Stomach (tissue), 9 donors: ENCODE data around the gene GBX2. TPM values are rescaled to one million over a fixed set of nuclear protein-coding genes. Genes with fewer than 3 reads are reported as not detected.

ENCODE experiments used
- DNase-seq, 2 donors: peaks; one replicate each; pipeline versions ENCODE4 v3.0.0 to v3.0.0-alpha.2; 2013 to 2019
- H3K27ac ChIP-seq, 5 donors: fragments of 200-600 bp in 4 of 5; sonication (generic) in 4 of 5; one replicate each; pipeline ENCODE4 v1.5.1; 2013 to 2019; ENCODE audit warnings: mild to moderate bottlenecking in 1 of 5, moderate library complexity in 1 of 5
- H3K27me3 ChIP-seq, 3 donors: fragments of 200-600 bp; sonication (generic); one replicate each; pipeline ENCODE4 v1.5.1; 2017 to 2019; ENCODE audit warnings: mixed run types in 1 of 3
- H3K36me3 ChIP-seq, 4 donors: fragments of 200-600 bp; sonication (generic); 1 replicate in 3 of 4; 2 replicates in 1 of 4; pipeline ENCODE4 v1.5.1; 2016 to 2019
- H3K4me1 ChIP-seq, 4 donors: fragments of 200-600 bp; sonication (generic); one replicate each; pipeline ENCODE4 v1.5.1; 2016 to 2019
- H3K4me3 ChIP-seq, 4 donors: fragments of 200-600 bp; sonication (generic) in 3 of 4; one replicate each; pipeline ENCODE4 v1.5.1; 2016 to 2019; ENCODE audit warnings: mild to moderate bottlenecking in 1 of 4
- H3K9me3 ChIP-seq, 4 donors: fragments of 200-600 bp; sonication (generic); one replicate each; pipeline ENCODE4 v1.5.1; 2016 to 2019
- EP300 ChIP-seq: sonication (generic); formaldehyde crosslinking; IDR thresholded peaks from one replicate; pipeline ENCODE4 v1.6.1; 2017; ENCODE audit warnings: antibody characterized with exemption
- POLR2A ChIP-seq, 4 donors: fragments of 450-650 bp; IDR thresholded peaks; one replicate each; pipeline ENCODE4 v1.6.1; 2016; ENCODE audit warnings: antibody characterized with exemption in 4 of 4, control low read depth in 2 of 4, mild to moderate bottlenecking in 1 of 4, moderate library complexity in 1 of 4
- POLR2AphosphoS5 ChIP-seq, 3 donors: sonication (generic); formaldehyde crosslinking; IDR thresholded peaks; one replicate each; pipeline ENCODE4 v1.6.1; 2016; ENCODE audit warnings: antibody characterized with exemption in 3 of 3
- WGBS, 5 donors: extraction: QIAGEN DNeasy Blood & Tissue Kit in 3 of 5; methylation state at CpG; one replicate each; pipeline versions ENCODE4 v1.1.5 to v1.1.7; 2013 to 2018; 5-methylcytosine and 5-hydroxymethylcytosine counted together
- intact Hi-C: fragments of 100-400 bp; cut with DNase I; formaldehyde crosslinking; loops from one replicate; pipeline ENCODE4 v1.15.1; 2023; ENCODE audit warnings: low total_unique reads
- polyA plus RNA-seq, 3 donors: library from polyadenylated mRNA; stranded (reverse); fragments of 200-250 nt; gene quantifications; one replicate each; pipeline ENCODE4 v1.2.3, GENCODE V29; 2013
- total RNA-seq, 5 donors: library from RNA; depleted of rRNA; stranded (reverse); fragments of >200 nt; gene quantifications; one replicate each; pipeline versions ENCODE4 v1.1.0 to v1.2.3, GENCODE V29; 2014 to 2016
- TF ChIP-seq, protein P1 (sequence below), 7 experiments: fragments of 450-650 bp in 4 of 7; fragments of 200-600 bp in 3 of 7; sonication (generic) in 3 of 7; IDR thresholded peaks; one replicate each; pipeline ENCODE4 v1.5.1; 2016 to 2019; ENCODE audit warnings: antibody characterized with exemption in 7 of 7, control low read depth in 2 of 7, mild to moderate bottlenecking in 1 of 7
- donor health status: healthy with polysubstance abuse.
- donor health status: Bipolar disorder and iron deficiency.
- donor health status: healthy.

Gene GBX2
- total and polyA plus RNA-seq, 8 donors = 0.55 TPM; not detected in 7

DNA sequence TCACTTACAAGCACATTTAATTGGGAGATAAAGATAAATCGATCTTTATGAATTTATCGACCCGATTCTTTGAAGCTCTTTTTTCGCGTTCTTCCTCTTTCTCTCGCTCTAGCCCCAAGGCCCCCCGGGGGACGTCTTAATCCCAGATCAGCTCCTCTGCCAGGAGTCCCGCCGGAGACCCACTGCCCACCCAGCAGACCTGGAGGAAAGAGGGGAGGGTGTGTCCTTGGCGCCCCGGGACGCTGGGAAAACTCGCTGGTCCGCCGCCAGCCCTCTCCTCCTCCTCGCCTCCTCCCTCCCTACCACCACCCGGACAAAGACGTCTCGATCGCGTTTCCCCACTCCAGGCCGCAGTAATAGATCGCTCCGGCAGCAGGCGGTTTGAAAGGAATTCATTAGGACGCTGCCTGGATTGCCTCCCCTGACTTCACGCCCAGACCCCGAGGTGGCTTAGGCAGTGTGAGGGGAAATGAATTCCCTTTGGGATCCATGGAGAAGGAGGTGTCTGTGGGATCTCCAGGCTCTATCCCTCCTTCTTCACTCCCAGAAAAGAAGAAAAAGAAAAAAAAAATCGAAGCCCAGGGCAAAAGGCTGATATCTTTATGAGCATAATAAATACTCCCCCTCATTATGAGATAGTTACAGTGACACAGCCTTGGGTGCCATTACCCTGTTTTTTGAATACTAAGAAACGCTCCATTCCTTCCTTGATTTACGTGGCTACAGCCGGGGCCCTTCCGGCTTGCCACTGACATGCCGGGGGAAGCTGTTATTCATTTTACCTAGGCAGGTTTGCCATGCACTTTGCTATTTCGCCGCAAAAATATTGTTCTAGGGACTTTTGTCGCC lies 1.8 kb upstream of the GBX2 start:
- TF ChIP-seq POLR2A (IDR thresholded peaks at IDR 0.05) (no peak), EP300 (no peak), POLR2AphosphoS5 (IDR thresholded peaks at IDR 0.05) (no peak)
- TF ChIP-seq, protein P1, sequence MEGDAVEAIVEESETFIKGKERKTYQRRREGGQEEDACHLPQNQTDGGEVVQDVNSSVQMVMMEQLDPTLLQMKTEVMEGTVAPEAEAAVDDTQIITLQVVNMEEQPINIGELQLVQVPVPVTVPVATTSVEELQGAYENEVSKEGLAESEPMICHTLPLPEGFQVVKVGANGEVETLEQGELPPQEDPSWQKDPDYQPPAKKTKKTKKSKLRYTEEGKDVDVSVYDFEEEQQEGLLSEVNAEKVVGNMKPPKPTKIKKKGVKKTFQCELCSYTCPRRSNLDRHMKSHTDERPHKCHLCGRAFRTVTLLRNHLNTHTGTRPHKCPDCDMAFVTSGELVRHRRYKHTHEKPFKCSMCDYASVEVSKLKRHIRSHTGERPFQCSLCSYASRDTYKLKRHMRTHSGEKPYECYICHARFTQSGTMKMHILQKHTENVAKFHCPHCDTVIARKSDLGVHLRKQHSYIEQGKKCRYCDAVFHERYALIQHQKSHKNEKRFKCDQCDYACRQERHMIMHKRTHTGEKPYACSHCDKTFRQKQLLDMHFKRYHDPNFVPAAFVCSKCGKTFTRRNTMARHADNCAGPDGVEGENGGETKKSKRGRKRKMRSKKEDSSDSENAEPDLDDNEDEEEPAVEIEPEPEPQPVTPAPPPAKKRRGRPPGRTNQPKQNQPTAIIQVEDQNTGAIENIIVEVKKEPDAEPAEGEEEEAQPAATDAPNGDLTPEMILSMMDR (IDR thresholded peaks at IDR 0.05) = no peak
- Histone ChIP-seq H3K27me3 (peaks cover 58 to 100% (median 99%) of the 10 kb centered on the region in 3 donors), H3K27ac (no peak overlapping the region), H3K9me3 (peaks cover 0 to 8% (median 0%) of the 10 kb centered on the region in 4 donors), H3K4me1 (peaks cover 22 to 76% (median 52%) of the 10 kb centered on the region in 4 donors), H3K36me3 (no peaks in the 10 kb centered on the region), H3K4me3 (no peak overlapping the region)
- intact Hi-C loops = loop anchor here (5.0 kb wide), 1 partner anchor 393 kb away; no protein-coding TSS in a partner anchor
- 6 to 10% (median 8%) methylated on average over 37 to 38 of the region's 38 CpGs for WGBS, 5 donors
- DNase-seq = no peak

DNA sequence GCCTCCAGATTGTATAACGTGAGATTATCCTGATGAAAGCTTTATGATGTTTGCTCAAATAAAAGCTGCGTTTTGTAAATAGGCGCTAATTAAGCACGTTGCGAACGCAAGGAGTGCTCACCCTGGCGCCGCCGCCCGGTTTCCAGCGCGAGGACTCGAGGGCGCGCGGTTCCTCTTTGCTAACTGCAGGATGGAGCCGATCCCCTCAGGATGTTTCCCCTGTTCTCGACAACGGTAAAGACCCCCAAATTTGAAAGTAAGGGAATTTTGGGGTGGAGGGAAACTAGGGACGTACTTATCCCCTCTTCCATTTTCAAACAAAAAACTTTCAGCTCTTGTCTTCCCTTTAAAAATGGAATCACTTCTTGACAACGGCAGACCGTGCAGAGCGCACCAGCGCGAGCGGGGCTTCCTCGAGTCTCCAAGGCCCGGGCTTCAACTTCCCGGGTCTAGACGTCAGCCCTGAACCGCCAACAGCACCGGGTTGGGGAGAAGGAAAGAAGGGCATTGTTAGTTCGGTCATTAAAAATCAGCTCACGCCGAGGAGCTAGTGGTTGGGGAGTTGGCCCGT lies 1.1 kb upstream of the GBX2 start:
- Histone ChIP-seq H3K27me3 (peaks cover 63 to 100% (median 99%) of the 10 kb centered on the region in 3 donors), H3K9me3 (peaks cover 0 to 8% (median 0%) of the 10 kb centered on the region in 4 donors), H3K4me1 (peaks cover 29 to 83% (median 59%) of the 10 kb centered on the region in 4 donors), H3K4me3 (no peak overlapping the region), H3K27ac (no peak overlapping the region), H3K36me3 (no peaks in the 10 kb centered on the region)
- no peak for TF ChIP-seq EP300
- TF ChIP-seq, protein P1 (IDR thresholded peaks at IDR 0.05) = no peak
- TF ChIP-seq POLR2A (IDR thresholded peaks at IDR 0.05) = no peak
- no peak for TF ChIP-seq POLR2AphosphoS5 (IDR thresholded peaks at IDR 0.05)
- intact Hi-C loops = loop anchor here (5.0 kb wide), 1 partner anchor 392 kb away; no protein-coding TSS in a partner anchor
- 6 to 13% (median 9%) methylated on average over 34 to 36 of the region's 36 CpGs for WGBS, 5 donors
- DNase-seq = no peak

DNA sequence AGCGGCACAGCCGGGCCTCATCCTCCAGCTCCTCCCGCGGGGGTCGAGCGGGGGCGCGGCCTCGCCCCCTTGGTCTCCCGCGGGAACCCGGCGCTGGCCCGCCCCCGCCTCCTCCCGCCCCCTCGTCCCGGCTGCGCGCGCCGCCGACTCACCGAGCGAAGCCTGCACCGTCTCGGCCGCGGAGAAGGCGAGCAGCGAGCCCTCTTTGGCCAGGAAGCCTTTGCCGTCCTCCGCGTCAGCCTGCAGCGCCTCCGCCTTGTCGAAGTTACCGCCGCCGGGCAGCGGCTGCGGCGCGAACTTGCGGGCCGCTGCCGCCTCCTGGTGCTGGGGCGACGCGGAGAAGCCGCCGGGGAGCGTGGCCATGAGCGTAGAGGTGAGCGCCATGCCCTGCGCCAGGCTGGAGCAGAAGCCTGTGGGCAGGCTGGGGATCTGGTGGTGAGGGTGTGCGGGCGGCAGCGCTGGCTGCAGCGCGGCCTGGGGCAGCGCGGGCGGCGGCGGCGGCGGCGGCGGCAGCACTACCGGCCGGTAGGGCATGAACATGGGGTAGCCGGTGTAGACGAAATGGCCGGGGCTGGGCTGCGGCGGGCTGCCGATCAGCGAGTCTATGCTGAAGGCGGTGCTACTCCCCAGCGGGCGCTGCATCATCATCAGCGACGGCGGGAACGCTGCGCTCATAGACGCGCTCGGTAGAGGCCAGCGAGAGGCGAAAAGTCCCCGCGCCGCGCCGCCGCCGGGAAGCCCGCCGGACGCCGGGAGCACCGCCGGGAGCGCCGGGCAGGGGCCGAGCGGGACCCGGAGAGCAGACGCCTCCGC lies 683 bp downstream of the GBX2 start:
- TF ChIP-seq, protein P1 (IDR thresholded peaks at IDR 0.05) = peak in 1 of 7 experiments; percentile 20
- TF ChIP-seq POLR2AphosphoS5 (IDR thresholded peaks at IDR 0.05) (no peak), POLR2A (IDR thresholded peaks at IDR 0.05) (no peak), EP300 (no peak)
- WGBS, 5 donors = 2 to 7% (median 3%) methylated on average over 9 to 112 of the region's 112 CpGs; no CpG with 5 or more reads in 1 of the 5 donors
- intact Hi-C loops = loop anchor here (5.0 kb wide), 1 partner anchor 390 kb away; no protein-coding TSS in a partner anchor

More for the DNA sequence above, 683 bp downstream of the GBX2 start:
- H3K36me3 ChIP-seq = no peaks in the 10 kb centered on the region
- peaks cover 0 to 8% (median 0%) of the 10 kb centered on the region in 4 donors for H3K9me3 ChIP-seq
- H3K27ac ChIP-seq = no peak overlapping the region
- H3K27me3 ChIP-seq = peaks cover 66 to 100% (median 99%) of the 10 kb centered on the region in 3 donors
- H3K4me1 ChIP-seq = peaks cover 42 to 86% (median 65%) of the 10 kb centered on the region in 4 donors
- peak overlapping the region; percentile 27 to 54 (median 38) for H3K4me3 ChIP-seq
- peak in 1 of 2 donors; percentile 79 for DNase-seq
